ENCODE data around the gene ACBD3. TPM values are rescaled to one million over a fixed set of nuclear protein-coding genes. Genes with fewer than 3 reads are reported as not detected.

The ACBD3 gene
- total RNA-seq, result 42.4 and 42.7 TPM in 2 replicates

DNA sequence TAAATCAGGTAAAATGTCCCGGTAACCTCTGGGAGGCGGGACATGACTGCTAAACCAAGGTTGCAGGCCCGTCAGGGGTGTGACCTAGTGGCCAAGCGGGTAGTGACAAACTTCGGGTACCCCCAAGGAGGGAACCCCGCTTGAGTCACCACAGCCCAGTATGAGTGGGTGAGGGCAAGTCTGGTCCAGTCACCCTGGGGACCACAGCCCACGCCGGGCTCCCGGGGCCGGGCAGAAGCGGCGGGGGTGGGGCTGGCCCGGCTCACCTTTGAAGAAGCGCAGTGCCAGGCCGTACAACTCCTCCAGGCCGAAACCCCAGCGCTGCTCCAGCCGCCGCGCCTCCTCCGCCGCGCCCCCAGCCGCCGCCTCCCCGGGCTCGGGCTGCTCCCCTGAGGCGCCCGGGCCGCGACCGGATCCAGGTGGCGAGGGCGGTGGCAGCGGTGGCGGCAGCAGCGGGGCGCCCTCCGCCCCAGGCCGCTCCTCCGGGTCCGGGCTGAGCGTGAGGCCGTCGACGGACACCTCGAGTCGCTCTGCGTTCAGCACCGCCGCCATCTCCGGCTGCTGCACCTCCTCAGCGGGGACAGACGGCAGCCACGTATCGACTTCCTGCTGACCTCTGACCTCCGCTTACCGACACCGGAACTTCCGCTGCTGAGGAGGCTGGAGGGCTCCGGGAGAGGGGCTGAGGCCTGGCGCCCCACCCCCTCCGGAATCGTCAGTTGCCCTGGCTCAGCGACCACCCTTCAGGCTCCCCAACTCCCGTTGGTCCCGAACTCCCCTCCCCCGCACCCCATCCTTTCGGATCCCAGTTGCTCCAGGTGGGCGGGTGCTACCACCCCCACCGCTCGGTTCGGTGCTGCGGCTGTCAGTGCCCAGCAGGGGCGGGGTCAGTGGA, at the start of gene ACBD3:
ACBD3 (minus strand) TSS at position 618 of the 895 bp plus-strand sequence; CDS start at position 552, 66 bp downstream.

DNA sequence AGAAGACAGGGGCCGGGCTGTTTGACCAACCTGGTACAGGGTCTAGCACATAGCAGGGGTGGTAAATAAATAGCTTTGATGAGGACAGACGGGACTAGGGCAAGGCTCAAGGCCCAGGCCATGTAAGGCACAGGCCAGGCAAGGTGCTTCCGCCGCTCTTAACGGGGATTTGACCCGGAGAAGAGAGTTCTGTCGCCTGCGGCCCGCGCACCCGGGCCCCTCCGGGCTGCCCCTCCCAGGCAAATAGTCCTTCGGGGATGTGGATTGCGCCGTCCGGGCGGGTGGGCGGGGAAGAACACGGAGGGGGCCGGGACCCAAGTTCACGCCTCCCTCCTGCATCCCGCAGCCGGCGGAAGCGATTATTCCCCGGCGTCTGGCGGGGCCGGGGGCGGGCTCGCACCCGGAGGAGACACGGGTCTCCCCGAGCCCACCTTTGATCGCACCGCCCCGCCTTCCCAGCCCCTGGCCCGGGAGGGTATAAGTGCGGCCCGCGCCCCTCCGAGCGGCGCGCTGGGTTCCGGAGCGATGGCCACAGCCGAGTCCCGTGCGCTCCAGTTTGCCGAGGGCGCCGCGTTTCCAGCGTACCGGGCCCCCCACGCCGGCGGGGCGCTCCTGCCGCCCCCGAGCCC, 36.7 kb upstream of the ACBD3 start, which contains the start of gene MIXL1:
MIXL1 (plus strand) TSS at position 508 of the 629 bp plus-strand sequence; CDS start at position 526, 18 bp downstream.

Other genes starting within 250 kb of the ACBD3 start
- gene LEFTY2, start 245.5 kb downstream of the ACBD3 start, total RNA-seq, result not detected in 2 replicates
- 10.4 and 11.8 TPM in 2 replicates for gene SDE2, start 187.4 kb downstream of the ACBD3 start, total RNA-seq
- gene H3-3A, start 124.0 kb downstream of the ACBD3 start, total RNA-seq, result 231 and 252 TPM in 2 replicates
- gene MIXL1, start 36.9 kb upstream of the ACBD3 start, total RNA-seq, result not detected in 2 replicates
- 1.00 and 1.7 TPM in 2 replicates for gene LIN9, start 122.4 kb upstream of the ACBD3 start, total RNA-seq
- 54.5 and 63.9 TPM in 2 replicates for gene PARP1, start 221.4 kb upstream of the ACBD3 start, total RNA-seq